Gastrocnemius medialis (tissue), 4 donors: Measurements from ENCODE around the gene IL6.
"Not testable (repeated sequence)": the region's sequence is repeated elsewhere in the genome, so short reads cannot be mapped to it uniquely, and the experiment has no call there.

Experiments used
- CTCF ChIP-seq, 5 experiments: fragments of 450-650 bp in 3 of 5; fragments of 200-600 bp in 2 of 5; sonication (generic) in 2 of 5; IDR thresholded peaks in 4 of 5; conservative IDR thresholded peaks in 1 of 5; 1 replicate in 4 of 5; 2 replicates in 1 of 5; pipeline ENCODE4 v1.5.1; 2016 to 2019; ENCODE audit warnings: antibody characterized with exemption in 5 of 5, mild to moderate bottlenecking in 3 of 5, moderate library complexity in 3 of 5
- POLR2A ChIP-seq, 2 donors: fragments of 450-650 bp; IDR thresholded peaks; one replicate each; pipeline ENCODE4 v1.6.1; 2017; ENCODE audit warnings: antibody characterized with exemption in 2 of 2, mild to moderate bottlenecking in 2 of 2, moderate library complexity in 2 of 2

GRCh38 chr7:22703978-22704610, 22.9 kb upstream of the IL6 start:
- not testable (repeated sequence) for TF ChIP-seq CTCF (IDR thresholded peaks at IDR 0.05 in 4 of 5, conservative IDR thresholded peaks at IDR 0.05 in 1 of 5); POLR2A (IDR thresholded peaks at IDR 0.05)
